C4-2B (cell line): ENCODE results near the gene DAG1.
A peak's percentile ranks its signal among the peaks of the same experiment; 100 is the strongest.

Experiments used
- H3K27ac ChIP-seq: fragments of 450-650 bp; 2 replicates; pipeline ENCODE4 v1.5.1; 2017
- ZFX ChIP-seq: fragments of 450-650 bp; IDR thresholded peaks from 2 replicates; pipeline ENCODE4 v1.6.1; 2017
- TF ChIP-seq, protein P1 (sequence below): fragments of 450-650 bp; conservative IDR thresholded peaks from 2 replicates; pipeline ENCODE4 v1.5.1; 2017; ENCODE audit warnings: mild to moderate bottlenecking

DAG1 gene

DNA sequence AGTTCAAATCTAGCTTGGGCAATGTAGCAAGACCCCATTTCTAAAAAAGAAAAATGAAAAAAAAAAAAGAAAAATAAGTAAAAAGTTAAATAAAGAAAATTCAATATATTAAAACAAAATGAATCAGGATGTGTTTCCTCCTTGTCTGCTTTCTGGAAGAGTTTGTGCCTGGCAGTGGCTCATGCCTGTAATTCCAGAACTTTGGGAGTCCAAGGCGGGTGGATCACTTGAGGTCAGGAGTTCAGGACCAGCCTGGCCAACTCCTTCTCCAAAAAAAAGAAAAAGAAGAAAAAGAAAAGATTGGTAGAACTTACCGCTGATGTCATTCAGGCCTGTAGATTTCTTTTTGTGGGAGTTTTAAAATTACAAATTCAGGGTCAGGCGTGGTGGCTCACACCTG, 36.8 kb downstream of the DAG1 start:
- H3K27ac ChIP-seq = no peak overlapping the region
- TF ChIP-seq, protein P1, sequence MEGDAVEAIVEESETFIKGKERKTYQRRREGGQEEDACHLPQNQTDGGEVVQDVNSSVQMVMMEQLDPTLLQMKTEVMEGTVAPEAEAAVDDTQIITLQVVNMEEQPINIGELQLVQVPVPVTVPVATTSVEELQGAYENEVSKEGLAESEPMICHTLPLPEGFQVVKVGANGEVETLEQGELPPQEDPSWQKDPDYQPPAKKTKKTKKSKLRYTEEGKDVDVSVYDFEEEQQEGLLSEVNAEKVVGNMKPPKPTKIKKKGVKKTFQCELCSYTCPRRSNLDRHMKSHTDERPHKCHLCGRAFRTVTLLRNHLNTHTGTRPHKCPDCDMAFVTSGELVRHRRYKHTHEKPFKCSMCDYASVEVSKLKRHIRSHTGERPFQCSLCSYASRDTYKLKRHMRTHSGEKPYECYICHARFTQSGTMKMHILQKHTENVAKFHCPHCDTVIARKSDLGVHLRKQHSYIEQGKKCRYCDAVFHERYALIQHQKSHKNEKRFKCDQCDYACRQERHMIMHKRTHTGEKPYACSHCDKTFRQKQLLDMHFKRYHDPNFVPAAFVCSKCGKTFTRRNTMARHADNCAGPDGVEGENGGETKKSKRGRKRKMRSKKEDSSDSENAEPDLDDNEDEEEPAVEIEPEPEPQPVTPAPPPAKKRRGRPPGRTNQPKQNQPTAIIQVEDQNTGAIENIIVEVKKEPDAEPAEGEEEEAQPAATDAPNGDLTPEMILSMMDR = no peak
- TF ChIP-seq ZFX = no peak

DNA sequence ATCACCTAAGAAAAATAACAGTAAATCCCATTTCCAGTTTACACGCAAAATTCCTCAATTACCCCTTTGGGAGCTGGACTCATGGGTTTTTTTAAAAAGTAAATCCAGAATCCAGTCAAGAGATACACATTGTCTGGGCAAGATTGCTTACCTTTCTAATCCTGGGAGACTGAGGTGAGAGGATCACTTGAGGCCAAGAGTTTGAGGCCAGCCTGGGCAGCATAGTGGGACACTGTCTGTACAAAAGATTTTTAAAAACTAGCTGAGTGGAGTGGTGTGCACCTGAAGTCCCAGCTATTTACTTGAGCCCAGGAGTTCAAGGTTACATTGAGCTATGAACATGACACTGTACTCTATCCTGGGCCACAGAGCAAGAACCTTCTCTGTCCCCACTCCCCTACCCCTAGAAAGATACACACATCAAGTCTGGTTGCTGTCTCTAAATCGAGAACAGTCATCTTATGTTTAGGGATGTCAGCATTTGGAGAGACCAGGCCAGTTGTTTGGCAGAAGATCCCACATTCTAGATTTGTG, 39.0 kb downstream of the DAG1 start:
- TF ChIP-seq, protein P1 = no peak
- TF ChIP-seq ZFX = no peak
- no peak overlapping the region for H3K27ac ChIP-seq

DNA sequence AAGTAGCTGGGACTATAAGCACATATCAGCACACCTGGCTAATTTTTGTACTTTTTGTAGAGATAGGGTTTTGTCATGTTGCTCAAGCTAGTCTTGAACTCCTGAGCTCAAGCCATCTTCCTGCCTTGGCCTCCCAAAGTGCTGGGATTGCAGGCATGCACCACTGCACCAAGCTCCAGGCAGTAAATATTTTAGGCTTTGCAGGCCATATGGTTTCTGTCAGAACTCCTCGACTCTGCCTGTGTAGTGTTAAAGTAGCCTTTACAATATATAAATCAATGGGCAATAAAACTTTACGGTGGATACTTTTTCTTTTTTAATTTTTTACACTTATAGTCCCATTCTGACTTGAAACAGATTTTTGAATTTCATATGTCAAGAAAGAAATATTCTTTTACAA, 41.6 kb downstream of the DAG1 start:
- TF ChIP-seq, protein P1 = no peak
- no peak for TF ChIP-seq ZFX
- no peak overlapping the region for H3K27ac ChIP-seq

DNA sequence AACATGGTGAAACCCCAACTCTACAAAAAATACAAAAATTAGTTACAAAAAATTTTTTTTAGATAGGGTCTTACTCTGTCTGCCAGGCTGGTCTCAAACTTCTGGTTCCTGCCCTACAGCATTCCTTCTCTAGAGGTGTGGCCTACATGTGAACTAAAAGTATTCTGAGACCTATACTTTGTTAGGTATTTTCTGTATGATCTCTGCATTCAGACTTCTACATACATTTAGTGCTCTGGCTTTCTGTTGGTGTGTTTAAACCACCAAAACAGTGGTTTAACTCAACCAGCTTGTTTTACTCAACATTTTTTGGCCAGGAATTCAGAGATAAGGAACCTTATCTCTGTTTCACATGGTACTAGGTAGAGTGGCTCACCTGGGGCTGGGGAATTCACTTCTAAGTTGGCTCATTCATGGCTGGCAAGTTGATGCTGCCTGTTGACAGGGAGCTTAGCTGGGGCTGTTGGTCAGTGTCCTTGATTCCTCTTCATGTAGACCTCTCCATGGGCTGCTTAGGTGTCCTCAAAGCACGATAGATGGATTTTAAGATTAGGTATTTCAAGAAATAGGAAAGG, 42.8 kb downstream of the DAG1 start:
- H3K27ac ChIP-seq = peak overlapping the region; percentile 69
- TF ChIP-seq, protein P1 = no peak
- no peak for TF ChIP-seq ZFX

DNA sequence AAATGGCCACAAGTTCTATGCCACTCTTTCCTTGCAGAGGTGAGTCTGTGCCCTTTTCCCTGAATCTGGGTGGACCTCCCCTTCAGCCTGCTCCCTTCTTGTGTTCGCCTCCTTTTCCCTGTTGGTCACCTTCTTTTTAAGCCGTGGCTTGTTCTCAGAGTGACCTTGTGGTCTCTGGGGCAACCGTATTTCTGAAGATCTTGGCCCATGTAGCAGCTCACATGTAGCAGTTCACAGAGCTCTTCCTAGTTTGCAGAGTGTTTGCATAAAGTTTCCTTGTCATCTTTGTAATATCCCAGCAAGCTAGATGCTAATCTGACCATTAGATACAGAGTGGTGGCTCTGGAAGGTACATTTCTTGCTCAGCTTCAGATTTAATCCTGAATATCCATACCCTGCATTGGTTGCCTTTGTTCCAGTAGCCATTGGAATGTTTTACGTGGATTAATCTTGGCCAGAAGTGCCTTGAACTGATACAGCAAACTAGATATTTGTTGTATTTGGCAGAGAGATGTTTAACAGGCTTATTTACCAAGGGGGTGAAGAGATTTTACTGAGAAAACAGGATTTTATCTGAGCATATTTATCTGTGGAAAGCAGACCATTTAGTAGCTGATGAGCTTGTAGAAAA, 43.5 kb downstream of the DAG1 start:
- TF ChIP-seq ZFX = no peak
- TF ChIP-seq, protein P1 = no peak
- peak overlapping the region; percentile 69 for H3K27ac ChIP-seq

DNA sequence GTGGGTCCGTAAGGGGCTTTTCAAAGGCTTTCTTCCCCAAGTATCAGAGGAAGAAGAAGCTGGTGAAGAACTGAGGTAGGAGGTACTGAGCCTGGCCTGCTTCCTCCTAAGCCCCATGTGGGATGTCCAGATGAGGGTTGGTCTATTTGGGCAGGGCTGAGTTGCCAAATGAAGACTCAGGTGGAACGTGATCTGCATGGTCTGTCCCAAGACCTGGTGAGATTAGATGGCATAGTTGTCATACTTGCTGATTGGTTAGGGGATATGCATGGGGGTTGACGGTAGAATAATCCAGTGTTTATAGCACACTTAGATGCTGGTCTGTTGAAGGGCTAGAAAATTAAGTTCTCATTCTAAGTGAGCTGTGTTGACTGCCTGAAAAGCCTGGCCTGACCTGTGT, 47.9 kb downstream of the DAG1 start:
- H3K27ac ChIP-seq = no peak overlapping the region
- TF ChIP-seq, protein P1 = no peak
- no peak for TF ChIP-seq ZFX

DNA sequence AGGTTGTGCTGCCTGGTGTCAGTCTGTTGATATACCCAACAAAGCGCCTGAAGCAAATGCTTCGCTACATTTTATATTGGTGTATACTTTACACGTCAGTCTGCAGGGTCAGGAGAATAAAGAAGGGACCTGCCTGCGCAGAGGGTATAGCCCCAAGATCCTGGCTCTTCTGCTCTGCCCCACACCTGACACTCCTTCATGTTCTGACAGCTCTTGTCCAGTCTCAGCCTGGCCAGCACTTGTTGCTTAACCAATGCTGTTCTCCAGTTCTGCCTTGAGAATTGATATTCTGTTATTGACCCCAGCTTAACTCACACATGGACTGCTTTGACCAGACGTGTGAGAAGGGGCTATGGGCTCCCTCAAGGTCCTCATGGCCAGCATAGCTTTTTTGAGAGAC, 48.4 kb downstream of the DAG1 start:
- H3K27ac ChIP-seq = no peak overlapping the region
- TF ChIP-seq, protein P1 = no peak
- no peak for TF ChIP-seq ZFX
